Uterus (tissue), 4 donors: Measurements from ENCODE around the gene CAMK1D. TPM values are rescaled to one million over a fixed set of nuclear protein-coding genes. Genes with fewer than 3 reads are reported as not detected.
"Not testable (repeated sequence)": the region's sequence is repeated elsewhere in the genome, so short reads cannot be mapped to it uniquely, and the experiment has no call there.

Source experiments
- DNase-seq, 2 donors: peaks; one replicate each; pipeline ENCODE4 v3.0.0-alpha.2; 2019 to 2020
- H3K27ac ChIP-seq, 2 donors: fragments of 200-600 bp; sonication (generic); 1 replicate in 1 of 2; 2 replicates in 1 of 2; pipeline ENCODE4 v1.5.1; 2016 to 2018
- H3K27me3 ChIP-seq, 2 donors: fragments of 200-600 bp; sonication (generic); one replicate each; pipeline ENCODE4 v1.5.1; 2018 to 2019; ENCODE audit warnings: control low read depth in 1 of 2
- H3K36me3 ChIP-seq, 2 donors: fragments of 200-600 bp; sonication (generic); one replicate each; pipeline ENCODE4 v1.5.1; 2019; ENCODE audit warnings: control low read depth in 1 of 2
- H3K4me1 ChIP-seq, 2 donors: fragments of 200-600 bp; sonication (generic); one replicate each; pipeline ENCODE4 v1.5.1; 2018 to 2019; ENCODE audit warnings: control low read depth in 1 of 2
- H3K4me3 ChIP-seq, 2 donors: fragments of 200-600 bp; sonication (generic); 1 replicate in 1 of 2; 2 replicates in 1 of 2; pipeline ENCODE4 v1.5.1; 2018 to 2019; ENCODE audit warnings: mild to moderate bottlenecking in 1 of 2
- H3K9me3 ChIP-seq, 2 donors: fragments of 200-600 bp; sonication (generic); one replicate each; pipeline ENCODE4 v1.5.1; 2019; ENCODE audit warnings: control low read depth in 1 of 2
- POLR2A ChIP-seq, 2 donors: fragments of 450-650 bp; IDR thresholded peaks; one replicate each; pipeline ENCODE4 v1.6.1; 2016; ENCODE audit warnings: antibody characterized with exemption in 2 of 2, mild to moderate bottlenecking in 1 of 2, moderate library complexity in 1 of 2
- intact Hi-C: fragments of 100-400 bp; cut with DNase I; formaldehyde crosslinking; loops from one replicate; pipeline ENCODE4 v1.15.1; 2023; ENCODE audit warnings: low total_unique reads
- total RNA-seq, 4 donors: library from RNA; depleted of rRNA in 3 of 4; stranded (reverse); fragments of >200 nt in 3 of 4; gene quantifications; one replicate each; pipeline versions ENCODE4 v1.1.0 to v1.2.4, GENCODE V29; 2014 to 2023
- TF ChIP-seq, protein P1 (sequence below), 4 experiments: fragments of 200-600 bp in 2 of 4; fragments of 450-650 bp in 2 of 4; sonication (generic) in 2 of 4; IDR thresholded peaks; one replicate each; pipeline ENCODE4 v1.5.1; 2016 to 2019; ENCODE audit warnings: antibody characterized with exemption in 4 of 4, mild to moderate bottlenecking in 2 of 4, moderate library complexity in 1 of 4
- donor health status: DM: yes; HTN: yes; CAD: no.

Gene CAMK1D
- total RNA-seq, 4 donors from 2014 or later: 3.5 to 48.4 (median 10.8) TPM

DNA sequence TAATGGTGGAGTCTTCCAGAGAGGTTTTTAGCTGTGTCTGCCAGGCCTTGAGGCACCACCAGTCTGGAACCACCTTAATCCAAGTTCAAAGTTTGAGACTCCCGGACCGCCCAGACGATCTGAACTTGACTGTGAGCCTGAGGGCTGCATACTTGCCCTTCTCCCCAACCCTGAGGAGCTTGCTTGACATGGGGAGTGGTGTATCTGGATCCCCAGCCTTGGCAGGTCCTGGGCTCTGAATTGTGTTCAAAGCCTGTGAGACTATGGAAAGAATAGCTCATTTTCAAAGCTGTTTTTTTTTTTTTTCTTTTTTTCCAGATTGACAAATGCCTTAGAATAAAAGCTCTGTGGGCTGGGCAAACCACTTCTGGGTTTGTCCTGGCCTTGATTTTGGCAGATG lies 22.3 kb upstream of the CAMK1D start:
- no peaks in the 10 kb centered on the region for H3K9me3 ChIP-seq
- H3K36me3 ChIP-seq: no peaks in the 10 kb centered on the region
- TF ChIP-seq POLR2A (IDR thresholded peaks at IDR 0.05): no peak
- TF ChIP-seq, protein P1, sequence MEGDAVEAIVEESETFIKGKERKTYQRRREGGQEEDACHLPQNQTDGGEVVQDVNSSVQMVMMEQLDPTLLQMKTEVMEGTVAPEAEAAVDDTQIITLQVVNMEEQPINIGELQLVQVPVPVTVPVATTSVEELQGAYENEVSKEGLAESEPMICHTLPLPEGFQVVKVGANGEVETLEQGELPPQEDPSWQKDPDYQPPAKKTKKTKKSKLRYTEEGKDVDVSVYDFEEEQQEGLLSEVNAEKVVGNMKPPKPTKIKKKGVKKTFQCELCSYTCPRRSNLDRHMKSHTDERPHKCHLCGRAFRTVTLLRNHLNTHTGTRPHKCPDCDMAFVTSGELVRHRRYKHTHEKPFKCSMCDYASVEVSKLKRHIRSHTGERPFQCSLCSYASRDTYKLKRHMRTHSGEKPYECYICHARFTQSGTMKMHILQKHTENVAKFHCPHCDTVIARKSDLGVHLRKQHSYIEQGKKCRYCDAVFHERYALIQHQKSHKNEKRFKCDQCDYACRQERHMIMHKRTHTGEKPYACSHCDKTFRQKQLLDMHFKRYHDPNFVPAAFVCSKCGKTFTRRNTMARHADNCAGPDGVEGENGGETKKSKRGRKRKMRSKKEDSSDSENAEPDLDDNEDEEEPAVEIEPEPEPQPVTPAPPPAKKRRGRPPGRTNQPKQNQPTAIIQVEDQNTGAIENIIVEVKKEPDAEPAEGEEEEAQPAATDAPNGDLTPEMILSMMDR (IDR thresholded peaks at IDR 0.05): no peak
- H3K4me1 ChIP-seq: no peaks in the 10 kb centered on the region
- intact Hi-C loops: no loop called here
- no peak overlapping the region for H3K27ac ChIP-seq
- no peak for DNase-seq
- no peaks in the 10 kb centered on the region for H3K27me3 ChIP-seq
- H3K4me3 ChIP-seq: no peak overlapping the region

DNA sequence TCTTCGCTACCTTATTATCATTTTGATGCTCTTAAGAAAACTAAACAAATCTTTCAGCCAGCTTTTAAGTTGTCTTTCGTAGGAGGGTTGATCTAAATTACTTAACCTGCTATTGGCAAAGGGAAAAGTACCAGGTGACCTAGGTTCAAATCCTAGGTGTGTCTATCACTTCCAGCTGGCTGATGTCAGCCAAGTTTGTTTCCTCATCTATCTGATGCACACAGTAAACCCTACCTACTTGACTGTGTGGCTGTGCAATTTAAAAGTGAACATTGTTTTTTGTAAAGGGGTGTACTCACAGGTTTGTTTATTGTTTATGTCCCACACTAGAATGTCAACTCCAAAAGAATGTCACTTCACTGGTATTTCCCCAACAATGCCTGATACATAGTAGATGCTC lies 21.9 kb upstream of the CAMK1D start:
- TF ChIP-seq, protein P1 (IDR thresholded peaks at IDR 0.05): no peak
- no peak for TF ChIP-seq POLR2A (IDR thresholded peaks at IDR 0.05)
- intact Hi-C loops: no loop called here
- DNase-seq: no peak
- Histone ChIP-seq H3K27ac (no peak overlapping the region), H3K9me3 (no peaks in the 10 kb centered on the region), H3K36me3 (no peaks in the 10 kb centered on the region), H3K27me3 (no peaks in the 10 kb centered on the region), H3K4me1 (no peaks in the 10 kb centered on the region), H3K4me3 (no peak overlapping the region)

DNA sequence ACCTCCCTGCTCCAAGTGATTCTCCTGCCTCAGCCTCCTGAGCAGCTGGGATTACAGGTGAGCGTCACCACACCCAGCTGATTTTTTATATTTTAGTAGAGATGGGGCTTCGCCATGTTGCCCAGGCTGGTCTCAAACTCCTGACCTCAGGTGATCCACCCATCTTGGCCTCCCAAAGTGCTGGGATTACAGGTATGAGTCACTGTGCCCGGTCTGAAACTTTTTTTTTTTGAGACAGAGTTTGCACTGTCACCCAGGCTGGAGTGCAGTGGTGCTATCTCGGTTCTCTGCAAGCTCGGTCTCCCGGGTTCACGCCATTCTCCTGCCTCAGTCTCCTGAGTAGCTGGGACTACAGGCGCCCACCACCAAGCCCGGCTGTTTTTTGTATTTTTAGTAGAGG lies 21.0 kb upstream of the CAMK1D start:
- H3K4me3 ChIP-seq, H3K9me3 ChIP-seq, H3K27ac ChIP-seq, H3K27me3 ChIP-seq, H3K36me3 ChIP-seq, DNase-seq, H3K4me1 ChIP-seq, intact Hi-C loops: not testable (repeated sequence)

DNA sequence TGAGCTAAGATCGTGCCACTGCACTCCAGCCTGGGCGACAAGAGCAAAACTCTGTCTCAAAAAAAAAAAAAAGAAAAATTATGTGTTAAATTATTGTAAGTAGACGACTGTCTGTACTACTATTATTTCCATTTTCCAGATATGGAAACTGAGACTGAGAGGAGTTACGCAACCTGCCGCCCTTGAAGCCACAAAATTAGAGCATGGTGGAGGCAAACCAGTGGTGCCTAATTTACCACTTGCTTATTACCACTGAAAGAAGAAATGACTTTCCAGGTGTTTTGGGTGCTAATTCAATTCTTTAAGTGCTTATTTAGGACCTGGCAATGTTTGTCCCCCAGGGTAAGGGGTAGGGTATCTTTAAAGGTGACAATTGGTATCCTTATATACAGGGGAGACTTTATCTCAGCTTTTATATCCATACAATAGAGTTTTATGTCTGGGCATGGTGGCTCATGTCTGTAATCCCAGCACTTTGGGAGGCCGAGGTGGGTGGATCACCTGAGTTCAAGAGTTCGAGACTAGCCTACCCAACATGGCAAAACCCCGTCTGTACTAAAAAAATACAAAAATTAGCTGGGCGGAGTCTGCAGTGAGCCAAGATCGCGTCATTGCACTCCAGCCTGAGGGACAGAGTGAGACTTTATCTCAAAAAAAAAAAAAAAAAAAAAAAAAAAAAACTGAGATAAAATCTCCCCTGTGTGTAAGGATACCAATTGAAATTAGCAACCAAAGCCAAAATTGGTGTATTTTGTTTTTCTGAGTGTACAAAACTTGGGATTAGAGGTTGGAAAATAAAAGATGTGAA lies 16.6 kb upstream of the CAMK1D start:
- TF ChIP-seq, protein P1 (IDR thresholded peaks at IDR 0.05): no peak
- TF ChIP-seq POLR2A (IDR thresholded peaks at IDR 0.05): no peak
- Histone ChIP-seq H3K27me3 (no peaks in the 10 kb centered on the region), H3K4me1 (peaks cover 0 to 7% of the 10 kb centered on the region in 2 donors), H3K4me3 (no peak overlapping the region), H3K36me3 (no peaks in the 10 kb centered on the region), H3K27ac (no peak overlapping the region), H3K9me3 (no peaks in the 10 kb centered on the region)
- DNase-seq: no peak
- intact Hi-C loops: no loop called here

DNA sequence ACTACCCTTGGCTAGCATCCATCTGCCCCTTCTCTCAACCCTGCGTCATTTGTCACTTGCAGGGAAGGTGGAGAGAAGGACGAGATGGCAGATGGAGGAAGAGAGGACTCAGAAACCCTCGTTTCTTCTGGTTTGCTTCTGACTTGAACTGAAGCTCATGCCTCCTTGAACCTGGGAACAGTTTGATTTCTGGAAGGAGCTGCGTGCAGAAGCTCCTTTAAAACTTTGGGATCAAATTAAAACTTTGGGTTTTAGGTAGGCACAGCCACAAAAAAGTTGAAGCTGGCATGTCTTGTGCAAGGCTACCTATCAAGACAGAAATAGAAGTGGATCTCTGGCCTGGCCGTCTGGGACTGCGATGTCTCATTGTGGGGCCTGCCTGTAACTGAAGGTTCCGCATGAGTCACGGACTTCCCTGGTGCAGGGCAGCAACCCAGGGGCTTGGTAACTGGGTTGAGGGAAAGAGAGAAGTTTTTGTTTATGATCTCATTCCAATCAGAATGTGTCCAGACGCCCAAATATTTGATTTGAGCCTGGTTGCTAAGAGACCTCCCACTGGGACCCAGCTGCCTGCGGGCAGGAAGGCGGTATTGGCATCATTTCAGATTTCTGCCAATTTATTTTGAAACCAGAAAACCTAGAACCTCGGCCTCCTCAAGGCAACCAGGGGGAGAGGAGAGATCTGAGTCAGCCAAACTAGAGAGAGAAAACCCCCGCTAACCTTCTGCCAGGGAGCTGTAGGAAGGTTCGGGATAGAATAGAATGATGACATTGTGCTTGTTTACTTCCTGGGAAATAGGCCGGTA lies 15.8 kb upstream of the CAMK1D start:
- intact Hi-C loops: no loop called here

More for the DNA sequence above, 15.8 kb upstream of the CAMK1D start:
- H3K9me3 ChIP-seq: no peaks in the 10 kb centered on the region
- H3K4me3 ChIP-seq: no peak overlapping the region
- H3K27ac ChIP-seq: peak overlapping the region; percentile 33 to 52
- TF ChIP-seq, protein P1 (IDR thresholded peaks at IDR 0.05): no peak
- TF ChIP-seq POLR2A (IDR thresholded peaks at IDR 0.05): no peak
- peak; percentile 52 to 62 for DNase-seq
- H3K4me1 ChIP-seq: peaks cover 0 to 7% of the 10 kb centered on the region in 2 donors
- no peaks in the 10 kb centered on the region for H3K27me3 ChIP-seq
- H3K36me3 ChIP-seq: no peaks in the 10 kb centered on the region
